Sigmoid colon (tissue), 7 donors: Measurements from ENCODE around the gene CREB3L4. TPM values are rescaled to one million over a fixed set of nuclear protein-coding genes. Genes with fewer than 3 reads are reported as not detected.
A peak's percentile ranks its signal among the peaks of the same experiment; 100 is the strongest.
"Not testable (repeated sequence)": the region's sequence is repeated elsewhere in the genome, so short reads cannot be mapped to it uniquely, and the experiment has no call there.

Experiments used
- DNase-seq: peaks from one replicate; pipeline ENCODE4 v3.0.0-alpha.2; 2019
- H3K27ac ChIP-seq, 4 donors: fragments of 200-600 bp; sonication (generic); one replicate each; pipeline ENCODE4 v1.5.1; 2016 to 2019; ENCODE audit warnings: mild to moderate bottlenecking in 1 of 4
- H3K27me3 ChIP-seq, 3 donors: fragments of 200-600 bp; sonication (generic); one replicate each; pipeline ENCODE4 v1.5.1; 2019; ENCODE audit warnings: mild to moderate bottlenecking in 1 of 3
- H3K36me3 ChIP-seq, 4 donors: fragments of 200-600 bp; sonication (generic); one replicate each; pipeline ENCODE4 v1.5.1; 2016 to 2019
- H3K4me1 ChIP-seq, 4 donors: fragments of 200-600 bp; sonication (generic); one replicate each; pipeline ENCODE4 v1.5.1; 2017 to 2019
- H3K4me3 ChIP-seq, 4 donors: fragments of 200-600 bp; sonication (generic); one replicate each; pipeline ENCODE4 v1.5.1; 2017 to 2019; ENCODE audit warnings: mild to moderate bottlenecking in 2 of 4, moderate library complexity in 1 of 4
- H3K9me3 ChIP-seq, 4 donors: fragments of 200-600 bp in 3 of 4; sonication (generic) in 3 of 4; one replicate each; pipeline versions ENCODE4 v1.5.1 to v1.6.1; 2013 to 2019
- EP300 ChIP-seq, 4 donors: sonication (generic); formaldehyde crosslinking; IDR thresholded peaks; one replicate each; pipeline ENCODE4 v1.6.1; 2017; ENCODE audit warnings: antibody characterized with exemption in 4 of 4
- POLR2A ChIP-seq, 2 donors: fragments of 450-650 bp; IDR thresholded peaks; one replicate each; pipeline ENCODE4 v1.6.1; 2016; ENCODE audit warnings: antibody characterized with exemption in 2 of 2, mild to moderate bottlenecking in 2 of 2, moderate library complexity in 2 of 2
- POLR2AphosphoS5 ChIP-seq, 4 donors: sonication (generic); formaldehyde crosslinking; IDR thresholded peaks; one replicate each; pipeline ENCODE4 v1.6.1; 2017; ENCODE audit warnings: antibody characterized with exemption in 4 of 4
- WGBS, 2 donors: extraction: QIAGEN DNeasy Blood & Tissue Kit; methylation state at CpG; one replicate each; pipeline ENCODE4 v1.1.7; 2013; 5-methylcytosine and 5-hydroxymethylcytosine counted together
- intact Hi-C: fragments of 100-400 bp; cut with DNase I; formaldehyde crosslinking; loops from one replicate; pipeline ENCODE4 v1.15.1; 2023
- polyA plus RNA-seq, 3 donors: library from polyadenylated mRNA; stranded (reverse); fragments of 200-250 nt; gene quantifications; one replicate each; pipeline ENCODE4 v1.2.3, GENCODE V29; 2013
- total RNA-seq, 4 donors: library from RNA; depleted of rRNA; stranded (reverse); fragments of >200 nt; gene quantifications; one replicate each; pipeline ENCODE4 v1.1.0, GENCODE V29; 2016
- TF ChIP-seq, protein P1 (sequence below), 4 experiments: fragments of 450-650 bp in 3 of 4; fragments of 200-600 bp in 1 of 4; IDR thresholded peaks; one replicate each; pipeline ENCODE4 v1.5.1; 2016 to 2019; ENCODE audit warnings: antibody characterized with exemption in 4 of 4, mild to moderate bottlenecking in 3 of 4, moderate library complexity in 2 of 4
- donor health status: healthy with polysubstance abuse.
- donor health status: Bipolar disorder and iron deficiency.
- donor health status: healthy.

Gene CREB3L4
- total and polyA plus RNA-seq, 7 donors: 7.9 to 18.0 (median 10.4) TPM

DNA sequence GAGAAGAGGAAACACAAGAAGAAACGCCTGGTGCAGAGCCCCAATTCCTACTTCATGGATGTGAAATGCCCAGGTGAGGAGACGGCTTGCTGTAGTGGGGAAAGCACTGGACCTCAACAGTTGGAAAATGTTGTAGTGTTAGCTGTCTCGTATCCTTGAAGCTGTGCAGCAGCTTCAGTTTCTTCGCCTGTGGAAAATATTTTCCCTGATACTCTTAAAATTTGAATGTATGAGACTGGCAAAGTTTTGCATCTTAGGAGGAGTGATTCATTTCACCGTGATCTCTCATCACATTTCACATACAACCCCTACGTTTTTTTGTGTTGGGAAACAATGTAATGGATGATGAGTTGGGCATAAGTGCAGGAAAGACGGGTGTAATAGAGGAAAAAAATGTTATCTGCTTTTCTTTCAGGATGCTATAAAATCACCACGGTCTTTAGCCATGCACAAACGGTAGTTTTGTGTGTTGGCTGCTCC lies 23.5 kb downstream of the CREB3L4 start:
- H3K9me3 ChIP-seq: no peaks in the 10 kb centered on the region
- intact Hi-C loops: loop anchor here (2.0 kb wide), 1 partner anchor 68 kb away; the partner anchor contains the start of gene GATAD2B
- H3K4me1 ChIP-seq: peaks cover 0 to 43% (median 39%) of the 10 kb centered on the region in 4 donors
- H3K27me3 ChIP-seq: no peaks in the 10 kb centered on the region
- WGBS, 2 donors: 1 to 11% methylated on average over 9 of the region's 9 CpGs
- DNase-seq: no peak
- peak overlapping the region; percentile 90 to 95 (median 92) for H3K27ac ChIP-seq
- no peak for TF ChIP-seq EP300 (IDR thresholded peaks at IDR 0.05)
- no peak for TF ChIP-seq POLR2A (IDR thresholded peaks at IDR 0.05)
- peaks cover 11 to 47% (median 20%) of the 10 kb centered on the region in 4 donors for H3K36me3 ChIP-seq
- H3K4me3 ChIP-seq: peak overlapping the region; percentile 72 to 96 (median 80)

DNA sequence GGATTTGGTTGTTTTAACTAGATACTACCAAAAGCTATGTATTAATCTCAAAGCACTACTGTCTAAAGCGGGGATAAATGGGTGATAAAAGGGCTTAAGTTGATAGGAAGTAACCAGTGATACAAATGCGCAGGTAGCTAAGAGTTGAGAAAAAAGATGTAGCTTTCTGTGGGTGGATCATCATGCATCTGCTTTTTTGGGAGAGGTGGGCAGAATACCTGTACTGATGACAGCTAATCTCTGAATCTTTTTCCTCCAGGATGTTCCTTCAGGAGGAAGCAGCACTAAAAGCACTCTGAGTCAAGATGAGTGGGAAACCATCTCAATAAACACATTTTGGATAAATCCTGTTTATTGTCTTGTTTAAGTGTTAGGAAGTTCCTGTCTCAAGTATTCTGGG lies 24.1 kb downstream of the CREB3L4 start:
- Histone ChIP-seq H3K4me3 (peak overlapping the region; percentile 72 to 96 (median 80)), H3K27ac (peak overlapping the region; percentile 90 to 95 (median 92)), H3K4me1 (peaks cover 0 to 38% (median 37%) of the 10 kb centered on the region in 4 donors), H3K9me3 (no peaks in the 10 kb centered on the region), H3K27me3 (no peaks in the 10 kb centered on the region), H3K36me3 (peaks cover 11 to 47% (median 20%) of the 10 kb centered on the region in 4 donors)
- intact Hi-C loops: loop anchor here (2.0 kb wide), 1 partner anchor 69 kb away; the partner anchor contains the start of gene GATAD2B
- DNase-seq: no peak
- TF ChIP-seq, protein P1, sequence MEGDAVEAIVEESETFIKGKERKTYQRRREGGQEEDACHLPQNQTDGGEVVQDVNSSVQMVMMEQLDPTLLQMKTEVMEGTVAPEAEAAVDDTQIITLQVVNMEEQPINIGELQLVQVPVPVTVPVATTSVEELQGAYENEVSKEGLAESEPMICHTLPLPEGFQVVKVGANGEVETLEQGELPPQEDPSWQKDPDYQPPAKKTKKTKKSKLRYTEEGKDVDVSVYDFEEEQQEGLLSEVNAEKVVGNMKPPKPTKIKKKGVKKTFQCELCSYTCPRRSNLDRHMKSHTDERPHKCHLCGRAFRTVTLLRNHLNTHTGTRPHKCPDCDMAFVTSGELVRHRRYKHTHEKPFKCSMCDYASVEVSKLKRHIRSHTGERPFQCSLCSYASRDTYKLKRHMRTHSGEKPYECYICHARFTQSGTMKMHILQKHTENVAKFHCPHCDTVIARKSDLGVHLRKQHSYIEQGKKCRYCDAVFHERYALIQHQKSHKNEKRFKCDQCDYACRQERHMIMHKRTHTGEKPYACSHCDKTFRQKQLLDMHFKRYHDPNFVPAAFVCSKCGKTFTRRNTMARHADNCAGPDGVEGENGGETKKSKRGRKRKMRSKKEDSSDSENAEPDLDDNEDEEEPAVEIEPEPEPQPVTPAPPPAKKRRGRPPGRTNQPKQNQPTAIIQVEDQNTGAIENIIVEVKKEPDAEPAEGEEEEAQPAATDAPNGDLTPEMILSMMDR (IDR thresholded peaks at IDR 0.05): no peak
- TF ChIP-seq EP300 (IDR thresholded peaks at IDR 0.05) (no peak), POLR2A (IDR thresholded peaks at IDR 0.05) (no peak), POLR2AphosphoS5 (IDR thresholded peaks at IDR 0.05) (no peak)
- WGBS, 2 donors: 76 to 77% methylated on average over 2 of the region's 2 CpGs

DNA sequence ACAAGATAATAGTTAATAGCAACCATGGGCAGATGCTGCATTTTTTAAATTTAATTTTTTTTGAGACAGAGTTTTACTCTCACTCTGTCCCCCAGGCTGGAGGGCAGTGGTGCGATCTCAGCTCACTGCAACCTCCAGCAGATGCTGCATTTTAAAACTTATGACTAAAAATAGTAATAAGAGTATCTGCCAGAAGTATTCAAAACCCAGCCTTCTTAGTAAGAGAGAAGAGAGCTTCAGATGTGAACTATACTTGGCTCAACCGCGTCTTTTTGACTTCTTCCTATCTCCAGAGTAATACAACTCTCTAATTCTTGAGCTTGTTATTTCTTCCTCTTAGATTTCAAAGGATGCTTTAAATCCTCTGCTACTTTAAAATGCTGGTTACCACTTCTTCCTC lies 27.5 kb downstream of the CREB3L4 start:
- WGBS, 2 donors: 81 to 97% methylated on average over 3 of the region's 3 CpGs
- Histone ChIP-seq H3K27ac (peak overlapping the region in 1 of 4 donors; percentile 30), H3K4me1 (peaks cover 0 to 29% (median 27%) of the 10 kb centered on the region in 4 donors), H3K27me3 (no peaks in the 10 kb centered on the region), H3K4me3 (no peak overlapping the region), H3K9me3 (no peaks in the 10 kb centered on the region), H3K36me3 (peaks cover 11 to 47% (median 20%) of the 10 kb centered on the region in 4 donors)
- intact Hi-C loops: no loop called here
- no peak for DNase-seq
- TF ChIP-seq POLR2AphosphoS5 (IDR thresholded peaks at IDR 0.05) (peak in 1 of 4 donors; percentile 8), POLR2A (IDR thresholded peaks at IDR 0.05) (no peak), EP300 (IDR thresholded peaks at IDR 0.05) (no peak)
- TF ChIP-seq, protein P1 (IDR thresholded peaks at IDR 0.05): no peak

DNA sequence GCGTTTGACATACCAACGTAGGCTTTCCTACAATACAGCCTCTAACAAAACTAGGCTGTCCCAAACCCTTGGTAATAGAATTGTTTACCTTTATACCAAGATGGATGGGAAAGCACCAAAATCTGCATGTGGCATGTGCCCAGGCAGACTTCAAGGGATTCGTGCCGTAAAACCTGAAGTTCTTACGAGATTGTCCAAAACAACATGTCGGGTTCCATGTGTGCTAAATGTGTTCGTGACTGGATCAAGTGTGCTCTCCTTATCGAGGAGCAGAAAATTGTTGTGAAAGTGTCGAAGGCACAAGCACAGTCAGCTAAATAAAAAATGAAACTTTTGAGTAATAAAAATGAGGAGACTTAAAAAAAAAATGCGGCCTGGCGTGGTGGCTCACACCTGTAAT lies 27.9 kb downstream of the CREB3L4 start:
- Histone ChIP-seq H3K9me3 (no peaks in the 10 kb centered on the region), H3K27ac (peak overlapping the region in 1 of 4 donors; percentile 30), H3K4me3 (no peak overlapping the region), H3K36me3 (peaks cover 11 to 47% (median 20%) of the 10 kb centered on the region in 4 donors), H3K4me1 (peaks cover 0 to 27% (median 26%) of the 10 kb centered on the region in 4 donors), H3K27me3 (no peaks in the 10 kb centered on the region)
- intact Hi-C loops: no loop called here
- TF ChIP-seq, protein P1 (IDR thresholded peaks at IDR 0.05): no peak
- no peak for TF ChIP-seq POLR2AphosphoS5 (IDR thresholded peaks at IDR 0.05)
- no peak for TF ChIP-seq POLR2A (IDR thresholded peaks at IDR 0.05)
- TF ChIP-seq EP300 (IDR thresholded peaks at IDR 0.05): no peak
- DNase-seq: no peak
- 94 to 97% methylated on average over 11 of the region's 11 CpGs for WGBS, 2 donors

DNA sequence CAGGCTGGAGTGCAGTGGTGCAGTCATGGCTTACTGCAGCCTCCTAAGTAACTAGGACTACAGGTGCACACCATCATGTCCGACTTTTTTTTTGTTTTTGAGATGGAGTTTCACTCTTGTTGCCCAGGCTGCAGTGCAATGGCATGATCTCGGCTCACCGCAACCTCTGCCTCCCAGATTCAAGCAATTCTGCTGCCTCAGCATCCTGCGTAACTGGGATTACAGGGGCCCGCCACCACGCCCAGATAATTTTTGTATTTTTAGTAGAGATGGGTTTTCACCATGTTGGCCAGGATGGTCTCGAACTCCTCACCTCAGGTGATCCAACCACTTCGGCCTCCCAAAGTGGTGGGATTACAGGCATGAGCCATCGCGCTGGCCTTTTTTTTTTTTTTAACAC lies 29.2 kb downstream of the CREB3L4 start:
- H3K27me3 ChIP-seq, intact Hi-C loops, H3K9me3 ChIP-seq, H3K27ac ChIP-seq, H3K4me3 ChIP-seq, DNase-seq: not testable (repeated sequence)
- 93 to 95% methylated on average over 10 of the region's 10 CpGs for WGBS, 2 donors
- Histone ChIP-seq H3K4me1 (peaks cover 0 to 20% (median 18%) of the 10 kb centered on the region in 4 donors), H3K36me3 (peaks cover 8 to 43% (median 18%) of the 10 kb centered on the region in 4 donors)
